GM20000 (cell line): ENCODE measurements around the gene LAMB3.

ENCODE experiments used
- DNase-seq: peaks from one replicate; pipeline ENCODE4 v3.0.0; 2012; ENCODE audit warnings: low spot score
- CTCF ChIP-seq: IDR thresholded peaks from 2 replicates; pipeline ENCODE4 v1.5.1; 2012; ENCODE audit warnings: mild to moderate bottlenecking, control low read depth; ENCODE audit errors: extremely low read depth, missing control alignments

Gene LAMB3

GRCh38 chr1:209580577-209580976, 71.6 kb downstream of the LAMB3 start:
- TF ChIP-seq CTCF = no peak
- no peak for DNase-seq

- DNase-seq = no peak
- no peak for TF ChIP-seq CTCF
These were observed 74.9 kb downstream of the LAMB3 start for GRCh38 chr1:209577346-209577745.

- peak; percentile 83 for DNase-seq
- peak; percentile 94 for TF ChIP-seq CTCF
These were observed 75.6 kb downstream of the LAMB3 start for GRCh38 chr1:209576392-209577197.

GRCh38 chr1:209570743-209571142, 81.5 kb downstream of the LAMB3 start:
- no peak for DNase-seq
- TF ChIP-seq CTCF = no peak

GRCh38 chr1:209569455-209570207, 82.6 kb downstream of the LAMB3 start:
- DNase-seq = peak; percentile 58
- peak; percentile 75 for TF ChIP-seq CTCF

- no peak for DNase-seq
These were observed 84.5 kb downstream of the LAMB3 start for GRCh38 chr1:209567698-209568175.

More at GRCh38 chr1:209567698-209568175, 84.5 kb downstream of the LAMB3 start:
- TF ChIP-seq CTCF = no peak
